ENCODE results near the gene SDR42E1. TPM values are rescaled to one million over a fixed set of nuclear protein-coding genes. Genes with fewer than 3 reads are reported as not detected.

The SDR42E1 gene
- total and polyA plus RNA-seq, 4 donors, result 1.9 to 6.5 (median 3.3) TPM

DNA sequence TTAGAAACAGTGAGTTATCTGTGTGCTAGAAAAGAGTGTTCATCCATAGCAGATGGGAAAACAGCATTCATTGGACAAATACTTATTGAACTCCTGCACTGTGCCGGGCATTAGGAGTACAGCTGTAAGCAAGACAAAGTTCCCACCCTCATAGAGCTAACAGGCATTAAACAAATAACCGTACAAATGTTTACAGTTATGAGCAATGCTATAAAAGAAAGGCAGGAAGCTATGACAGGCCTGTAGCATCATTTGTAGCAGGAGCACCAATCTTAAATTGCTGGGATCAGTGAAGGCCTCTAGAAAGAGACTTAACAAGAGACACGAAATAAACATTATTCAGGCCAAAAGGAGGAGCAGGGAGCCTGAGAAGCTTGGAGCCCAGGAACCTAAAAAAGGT is 15.6 kb downstream of the SDR42E1 start:
- Histone ChIP-seq H3K4me1 (ENCODE audit: control insufficient read depth in 4 of 4, insufficient read depth in 4 of 4, low read length in 3 of 4) (no peaks in the 10 kb centered on the region), H3K9ac (ENCODE audit: low read depth in 1 of 2, low read length in 2 of 2) (no peak overlapping the region), H3K27ac (ENCODE audit: low read depth in 1 of 2, low read length in 2 of 2) (no peak overlapping the region), H3K9me3 (ENCODE audit: control insufficient read depth in 4 of 4, low read length in 3 of 4) (no peaks in the 10 kb centered on the region), H3K36me3 (ENCODE audit: control insufficient read depth in 4 of 4, insufficient read depth in 3 of 4, low read depth in 1 of 4, low read length in 3 of 4) (peaks cover 0 to 22% (median 14%) of the 10 kb centered on the region in 4 donors), H3K4me3 (ENCODE audit: low read depth in 1 of 3, low read length in 3 of 3) (no peak overlapping the region), H3K27me3 (ENCODE audit: control insufficient read depth in 4 of 4, insufficient read depth in 4 of 4, low read length in 3 of 4) (no peaks in the 10 kb centered on the region)
- 77% methylated on average over 3 of the region's 3 CpGs for WGBS
- TF ChIP-seq, protein P1, sequence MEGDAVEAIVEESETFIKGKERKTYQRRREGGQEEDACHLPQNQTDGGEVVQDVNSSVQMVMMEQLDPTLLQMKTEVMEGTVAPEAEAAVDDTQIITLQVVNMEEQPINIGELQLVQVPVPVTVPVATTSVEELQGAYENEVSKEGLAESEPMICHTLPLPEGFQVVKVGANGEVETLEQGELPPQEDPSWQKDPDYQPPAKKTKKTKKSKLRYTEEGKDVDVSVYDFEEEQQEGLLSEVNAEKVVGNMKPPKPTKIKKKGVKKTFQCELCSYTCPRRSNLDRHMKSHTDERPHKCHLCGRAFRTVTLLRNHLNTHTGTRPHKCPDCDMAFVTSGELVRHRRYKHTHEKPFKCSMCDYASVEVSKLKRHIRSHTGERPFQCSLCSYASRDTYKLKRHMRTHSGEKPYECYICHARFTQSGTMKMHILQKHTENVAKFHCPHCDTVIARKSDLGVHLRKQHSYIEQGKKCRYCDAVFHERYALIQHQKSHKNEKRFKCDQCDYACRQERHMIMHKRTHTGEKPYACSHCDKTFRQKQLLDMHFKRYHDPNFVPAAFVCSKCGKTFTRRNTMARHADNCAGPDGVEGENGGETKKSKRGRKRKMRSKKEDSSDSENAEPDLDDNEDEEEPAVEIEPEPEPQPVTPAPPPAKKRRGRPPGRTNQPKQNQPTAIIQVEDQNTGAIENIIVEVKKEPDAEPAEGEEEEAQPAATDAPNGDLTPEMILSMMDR (IDR thresholded peaks at IDR 0.05; ENCODE audit: low read depth, low read length, missing input control), result no peak
- no peak for TF ChIP-seq YY1 (IDR thresholded peaks at IDR 0.05)
- no peak for TF ChIP-seq HNF4G (IDR thresholded peaks at IDR 0.05)
- TF ChIP-seq HNF4A (conservative IDR thresholded peaks at IDR 0.05), result no peak
- TF ChIP-seq GABPA (IDR thresholded peaks at IDR 0.05 in 1 of 2, conservative IDR thresholded peaks at IDR 0.05 in 1 of 2), result no peak
- no peak for TF ChIP-seq NR2F2 (IDR thresholded peaks at IDR 0.05)
- TF ChIP-seq, protein P2, sequence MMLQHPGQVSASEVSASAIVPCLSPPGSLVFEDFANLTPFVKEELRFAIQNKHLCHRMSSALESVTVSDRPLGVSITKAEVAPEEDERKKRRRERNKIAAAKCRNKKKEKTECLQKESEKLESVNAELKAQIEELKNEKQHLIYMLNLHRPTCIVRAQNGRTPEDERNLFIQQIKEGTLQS (IDR thresholded peaks at IDR 0.05), result no peak
- TF ChIP-seq, protein P3, sequence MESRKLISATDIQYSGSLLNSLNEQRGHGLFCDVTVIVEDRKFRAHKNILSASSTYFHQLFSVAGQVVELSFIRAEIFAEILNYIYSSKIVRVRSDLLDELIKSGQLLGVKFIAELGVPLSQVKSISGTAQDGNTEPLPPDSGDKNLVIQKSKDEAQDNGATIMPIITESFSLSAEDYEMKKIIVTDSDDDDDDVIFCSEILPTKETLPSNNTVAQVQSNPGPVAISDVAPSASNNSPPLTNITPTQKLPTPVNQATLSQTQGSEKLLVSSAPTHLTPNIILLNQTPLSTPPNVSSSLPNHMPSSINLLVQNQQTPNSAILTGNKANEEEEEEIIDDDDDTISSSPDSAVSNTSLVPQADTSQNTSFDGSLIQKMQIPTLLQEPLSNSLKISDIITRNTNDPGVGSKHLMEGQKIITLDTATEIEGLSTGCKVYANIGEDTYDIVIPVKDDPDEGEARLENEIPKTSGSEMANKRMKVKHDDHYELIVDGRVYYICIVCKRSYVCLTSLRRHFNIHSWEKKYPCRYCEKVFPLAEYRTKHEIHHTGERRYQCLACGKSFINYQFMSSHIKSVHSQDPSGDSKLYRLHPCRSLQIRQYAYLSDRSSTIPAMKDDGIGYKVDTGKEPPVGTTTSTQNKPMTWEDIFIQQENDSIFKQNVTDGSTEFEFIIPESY (IDR thresholded peaks at IDR 0.05), result no peak
- TF ChIP-seq JUND (IDR thresholded peaks at IDR 0.05), result no peak
- no peak for TF ChIP-seq FOXA1 (IDR thresholded peaks at IDR 0.05)
- TF ChIP-seq FOXA2 (IDR thresholded peaks at IDR 0.05), result no peak
- no peak for TF ChIP-seq RXRA (IDR thresholded peaks at IDR 0.05)
- TF ChIP-seq, protein P4, sequence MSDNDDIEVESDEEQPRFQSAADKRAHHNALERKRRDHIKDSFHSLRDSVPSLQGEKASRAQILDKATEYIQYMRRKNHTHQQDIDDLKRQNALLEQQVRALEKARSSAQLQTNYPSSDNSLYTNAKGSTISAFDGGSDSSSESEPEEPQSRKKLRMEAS (IDR thresholded peaks at IDR 0.05), result no peak
- TF ChIP-seq REST (IDR thresholded peaks at IDR 0.05), result no peak
- no peak for TF ChIP-seq RAD21 (IDR thresholded peaks at IDR 0.05)
- TF ChIP-seq TAF1 (conservative IDR thresholded peaks at IDR 0.05), result no peak
- no peak for TF ChIP-seq EGR1 (IDR thresholded peaks at IDR 0.05; ENCODE audit: low read depth in 2 of 2)
- DNase-seq (ENCODE audit: low spot score), result no peak
